OCI-LY3 (cell line): ENCODE results near the gene GAL3ST3.

ENCODE experiments used
- EZH2phosphoT487 ChIP-seq: fragments of 200-600 bp; shearing (Covaris generic); IDR thresholded peaks from 2 replicates; pipeline ENCODE4 v1.6.1; 2018; ENCODE audit warnings: antibody characterized with exemption, mixed run types, low read depth
- TF ChIP-seq, protein P1 (sequence below): fragments of 200-600, 300-600 bp; sonication (generic); IDR thresholded peaks from 2 replicates; pipeline ENCODE4 v1.5.1; 2014; ENCODE audit warnings: antibody characterized with exemption, low read length, low read depth

DNA sequence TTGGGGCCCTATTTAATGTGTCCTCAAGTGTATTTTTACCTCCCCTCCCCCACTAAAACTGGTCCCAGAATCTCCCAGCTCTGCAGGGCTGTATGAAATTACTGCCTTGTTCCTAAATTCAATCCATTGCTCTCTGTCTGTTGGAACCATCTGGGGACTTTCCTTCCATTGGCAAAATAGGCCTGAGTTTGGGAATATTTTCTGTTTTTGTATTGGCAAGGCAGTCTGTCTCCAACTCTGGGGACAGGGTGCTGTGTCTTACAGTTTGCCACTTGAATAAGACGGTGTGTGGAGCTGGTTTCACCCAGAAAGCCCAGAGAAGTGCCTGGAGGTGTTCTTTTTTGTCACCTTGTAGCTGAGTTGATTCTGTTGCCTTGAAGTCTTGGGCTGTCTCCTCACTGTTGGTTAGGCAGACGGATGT is 22.4 kb upstream of the GAL3ST3 start:
- TF ChIP-seq, protein P1, sequence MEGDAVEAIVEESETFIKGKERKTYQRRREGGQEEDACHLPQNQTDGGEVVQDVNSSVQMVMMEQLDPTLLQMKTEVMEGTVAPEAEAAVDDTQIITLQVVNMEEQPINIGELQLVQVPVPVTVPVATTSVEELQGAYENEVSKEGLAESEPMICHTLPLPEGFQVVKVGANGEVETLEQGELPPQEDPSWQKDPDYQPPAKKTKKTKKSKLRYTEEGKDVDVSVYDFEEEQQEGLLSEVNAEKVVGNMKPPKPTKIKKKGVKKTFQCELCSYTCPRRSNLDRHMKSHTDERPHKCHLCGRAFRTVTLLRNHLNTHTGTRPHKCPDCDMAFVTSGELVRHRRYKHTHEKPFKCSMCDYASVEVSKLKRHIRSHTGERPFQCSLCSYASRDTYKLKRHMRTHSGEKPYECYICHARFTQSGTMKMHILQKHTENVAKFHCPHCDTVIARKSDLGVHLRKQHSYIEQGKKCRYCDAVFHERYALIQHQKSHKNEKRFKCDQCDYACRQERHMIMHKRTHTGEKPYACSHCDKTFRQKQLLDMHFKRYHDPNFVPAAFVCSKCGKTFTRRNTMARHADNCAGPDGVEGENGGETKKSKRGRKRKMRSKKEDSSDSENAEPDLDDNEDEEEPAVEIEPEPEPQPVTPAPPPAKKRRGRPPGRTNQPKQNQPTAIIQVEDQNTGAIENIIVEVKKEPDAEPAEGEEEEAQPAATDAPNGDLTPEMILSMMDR = no peak
- no peak for TF ChIP-seq EZH2phosphoT487
